NCI-H2227 treated with DMSO at 0.1 percent for 48 hours (cell line): ENCODE results near the gene CALCOCO1.
"Not testable (repeated sequence)": the region's sequence is repeated elsewhere in the genome, so short reads cannot be mapped to it uniquely, and the experiment has no call there.

Experiments
- DNase-seq: peaks from one replicate; lab custom pipeline; 2025; lab: John Stamatoyannopoulos, UW

Gene CALCOCO1, protein sequence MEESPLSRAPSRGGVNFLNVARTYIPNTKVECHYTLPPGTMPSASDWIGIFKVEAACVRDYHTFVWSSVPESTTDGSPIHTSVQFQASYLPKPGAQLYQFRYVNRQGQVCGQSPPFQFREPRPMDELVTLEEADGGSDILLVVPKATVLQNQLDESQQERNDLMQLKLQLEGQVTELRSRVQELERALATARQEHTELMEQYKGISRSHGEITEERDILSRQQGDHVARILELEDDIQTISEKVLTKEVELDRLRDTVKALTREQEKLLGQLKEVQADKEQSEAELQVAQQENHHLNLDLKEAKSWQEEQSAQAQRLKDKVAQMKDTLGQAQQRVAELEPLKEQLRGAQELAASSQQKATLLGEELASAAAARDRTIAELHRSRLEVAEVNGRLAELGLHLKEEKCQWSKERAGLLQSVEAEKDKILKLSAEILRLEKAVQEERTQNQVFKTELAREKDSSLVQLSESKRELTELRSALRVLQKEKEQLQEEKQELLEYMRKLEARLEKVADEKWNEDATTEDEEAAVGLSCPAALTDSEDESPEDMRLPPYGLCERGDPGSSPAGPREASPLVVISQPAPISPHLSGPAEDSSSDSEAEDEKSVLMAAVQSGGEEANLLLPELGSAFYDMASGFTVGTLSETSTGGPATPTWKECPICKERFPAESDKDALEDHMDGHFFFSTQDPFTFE

DNA sequence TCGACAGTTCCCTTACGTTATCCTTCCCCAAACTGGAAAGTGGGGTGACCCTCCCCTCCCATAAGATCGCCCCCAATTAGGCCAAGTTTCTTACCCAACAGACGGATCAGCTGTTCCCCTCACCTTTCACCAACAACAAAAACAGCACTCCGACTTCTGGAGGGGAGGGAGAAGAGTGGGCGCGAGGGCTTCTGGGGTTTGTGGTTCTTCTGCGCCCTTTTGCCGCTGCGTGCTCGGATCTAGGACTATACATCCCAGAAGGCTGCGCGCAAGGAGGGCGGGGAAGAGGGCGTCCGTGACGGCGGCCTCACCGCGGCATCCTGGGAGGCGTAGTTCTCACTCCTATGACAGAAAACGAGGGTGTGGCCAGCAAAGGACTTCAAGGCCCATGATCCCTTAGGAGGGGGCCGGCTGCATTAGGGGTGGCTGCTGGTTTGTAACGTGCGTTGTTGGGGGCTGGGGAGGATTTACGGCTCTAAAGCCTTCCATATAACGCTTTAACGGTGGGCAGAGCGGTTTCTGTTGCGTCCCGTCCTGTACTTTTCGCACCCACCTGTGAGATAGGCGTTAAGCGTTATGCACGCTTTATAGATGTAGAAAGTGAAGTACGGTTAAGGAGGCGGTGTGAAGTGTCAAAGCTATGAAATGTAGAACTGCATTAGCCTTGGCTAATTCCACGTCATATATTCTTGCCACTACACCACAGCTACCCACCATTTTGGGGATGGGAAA lies at the start of gene CALCOCO1:
Gene CALCOCO1, minus strand, starts transcription at position 143 of the 732 bp plus-strand sequence. CDS start 2,210 bp downstream, outside the sequence.
- peak; percentile 94 for DNase-seq

- no peak for DNase-seq
Measured at GRCh38 chr12:53776872-53777271, 49.6 kb upstream of the CALCOCO1 start.

GRCh38 chr12:53775478-53776145 lies 48.4 kb upstream of the CALCOCO1 start:
- no peak for DNase-seq

- no peak for DNase-seq
Measured at GRCh38 chr12:53770281-53770680, 43.0 kb upstream of the CALCOCO1 start.

DNA sequence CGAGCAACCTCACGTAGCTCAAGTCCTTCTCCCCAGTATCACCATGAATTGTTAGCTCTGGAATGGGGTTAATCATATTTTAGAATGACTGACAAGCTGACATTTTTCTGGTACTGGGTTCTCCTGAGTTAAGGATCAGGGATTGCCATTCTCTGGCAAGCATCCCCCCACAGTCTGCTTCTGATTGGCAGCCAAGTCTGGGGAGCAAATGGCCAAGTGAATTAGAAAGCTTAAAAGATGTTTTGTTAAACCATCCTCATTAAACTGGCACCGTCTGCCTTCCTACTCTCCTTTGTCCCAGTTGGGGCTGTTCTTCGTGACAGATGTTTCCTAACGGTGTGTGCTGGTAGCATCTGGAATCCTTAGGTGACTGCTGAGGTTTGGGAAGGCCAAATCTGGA lies 41.7 kb upstream of the CALCOCO1 start:
- no peak for DNase-seq

DNA sequence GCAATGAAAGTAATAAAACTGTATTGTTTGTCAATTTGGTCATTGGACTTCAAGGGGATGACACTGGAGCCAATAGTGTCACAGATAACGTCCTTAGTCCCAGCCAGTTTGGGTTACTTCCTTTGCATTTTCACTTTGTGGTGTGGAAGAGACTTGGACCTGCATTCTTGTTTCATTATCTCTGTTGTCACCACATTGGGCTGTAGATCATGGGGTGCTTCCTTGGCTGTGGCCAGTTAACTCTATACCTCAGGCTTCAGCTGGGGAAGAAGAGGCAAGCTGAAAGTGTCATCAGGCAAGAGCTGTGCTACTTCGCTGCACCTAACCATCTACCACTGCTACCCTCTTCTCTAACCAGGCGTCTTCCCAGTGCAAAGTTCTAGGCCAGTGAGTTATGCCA lies 39.6 kb upstream of the CALCOCO1 start:
- no peak for DNase-seq

DNA sequence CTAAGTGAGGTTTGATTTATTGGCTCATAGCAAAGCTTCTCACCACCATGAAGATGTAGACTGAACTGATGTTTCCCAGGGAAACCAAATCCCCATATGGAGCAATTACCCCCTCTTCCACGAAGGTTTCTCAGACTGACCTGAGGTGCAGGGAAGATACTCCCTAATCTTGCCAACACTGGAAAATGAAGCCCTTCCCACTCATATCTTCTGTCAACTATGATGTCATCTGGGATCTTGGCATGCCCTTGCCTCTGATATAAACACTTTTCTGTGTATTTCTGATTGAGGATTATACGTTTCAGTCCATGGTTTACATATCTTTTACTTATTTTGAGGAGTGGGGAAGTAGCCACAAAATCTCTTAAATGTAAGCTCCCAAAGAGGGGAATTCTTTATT lies 38.6 kb upstream of the CALCOCO1 start:
- DNase-seq: no peak

DNA sequence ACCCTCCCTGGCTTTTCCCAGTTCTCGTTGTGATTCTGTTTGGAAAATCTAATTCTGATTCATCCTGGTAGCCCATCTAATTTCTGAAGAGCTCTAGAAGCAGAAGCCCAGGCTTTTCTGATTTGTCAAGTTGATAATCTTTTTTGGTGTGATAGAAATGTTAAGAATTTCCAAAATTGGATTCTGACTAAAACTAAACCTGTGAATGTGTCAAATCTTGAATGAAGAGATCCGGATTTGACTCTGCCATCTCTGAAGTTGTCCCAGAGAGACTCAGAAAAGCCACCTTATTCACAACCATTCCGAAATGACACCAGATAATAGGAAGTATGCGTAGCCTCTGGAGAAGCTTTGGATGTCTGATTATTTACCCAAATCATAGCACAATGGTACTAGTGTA lies 37.4 kb upstream of the CALCOCO1 start:
- DNase-seq: no peak

- DNase-seq: not testable (repeated sequence)
Measured at GRCh38 chr12:53762793-53763192, 35.5 kb upstream of the CALCOCO1 start.

GRCh38 chr12:53761306-53761705 lies 34.1 kb upstream of the CALCOCO1 start:
- no peak for DNase-seq

- DNase-seq: no peak
Measured at GRCh38 chr12:53759261-53759660, 32.0 kb upstream of the CALCOCO1 start.

- no peak for DNase-seq
Measured at GRCh38 chr12:53758730-53759103, 31.5 kb upstream of the CALCOCO1 start.

DNA sequence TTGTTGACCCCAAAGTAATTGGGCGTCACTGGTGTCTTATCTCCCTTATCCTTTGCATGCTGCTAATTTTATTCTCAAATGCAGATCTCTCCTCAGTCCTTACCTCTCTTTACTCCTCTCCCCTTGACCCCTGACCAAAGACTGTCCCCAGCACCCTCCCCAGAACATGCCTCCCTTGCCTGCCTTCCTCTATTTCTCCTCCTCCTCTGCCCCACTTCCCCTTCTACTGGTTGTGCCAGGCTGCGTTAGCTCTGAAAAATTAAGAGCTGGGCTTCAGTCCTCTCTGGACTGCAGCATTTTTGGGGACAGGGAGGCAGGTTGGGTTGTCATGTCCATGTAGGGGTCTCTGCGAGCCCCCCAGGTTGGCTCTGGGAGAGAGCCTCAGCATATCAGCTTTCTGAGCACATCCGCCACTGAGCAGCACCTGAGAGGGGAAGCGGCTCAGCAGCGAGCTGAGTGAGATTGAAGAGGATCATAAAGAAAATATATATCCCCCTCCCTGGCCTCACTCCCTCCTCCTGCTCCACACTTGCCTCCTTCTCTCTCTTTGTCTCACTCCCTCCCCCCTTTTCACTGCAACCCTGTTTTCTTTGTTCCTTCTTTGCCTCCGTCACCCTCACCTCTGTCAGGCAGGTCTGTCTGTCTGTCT lies 31.0 kb upstream of the CALCOCO1 start:
- DNase-seq: no peak

GRCh38 chr12:53757101-53757770 lies 30.0 kb upstream of the CALCOCO1 start:
- peak; percentile 10 for DNase-seq

DNA sequence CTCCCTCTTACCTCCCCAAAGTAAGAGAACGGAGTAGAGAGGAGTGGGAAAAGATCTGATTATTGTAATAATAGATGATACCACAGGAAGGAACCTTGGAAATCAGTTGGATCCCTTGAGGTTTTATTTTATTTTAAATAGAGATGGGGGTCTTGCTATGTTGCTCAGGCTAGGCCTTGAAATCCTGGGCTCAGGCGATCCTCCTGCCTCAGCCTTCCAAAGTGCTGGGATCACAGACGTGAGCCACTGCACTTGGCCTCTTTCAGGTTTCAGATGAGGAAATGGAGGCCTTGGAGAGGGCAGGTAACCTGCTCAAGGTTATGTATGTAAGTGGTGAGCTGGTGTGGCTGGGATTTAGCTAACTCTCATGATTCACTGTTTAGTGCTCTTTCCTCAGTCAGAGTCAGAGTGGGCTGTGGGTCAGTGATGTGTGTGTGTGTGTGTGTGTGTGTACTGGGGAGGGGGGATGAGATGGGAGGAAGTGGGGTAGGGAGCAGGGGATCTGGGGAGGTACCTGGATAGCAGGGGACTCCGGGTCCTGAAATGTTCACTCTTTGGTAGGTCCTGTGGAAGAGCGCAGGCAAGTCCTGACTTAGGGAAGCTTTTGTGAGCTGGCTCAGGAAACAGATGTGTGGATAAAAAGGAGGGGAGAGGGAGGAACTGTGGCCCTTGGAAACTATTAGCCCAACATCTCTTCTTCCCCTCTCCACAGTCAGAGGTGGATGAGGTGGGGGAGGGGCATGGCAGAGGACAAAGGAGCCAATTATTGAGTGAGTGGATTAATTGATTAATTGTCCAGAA lies 29.2 kb upstream of the CALCOCO1 start:
- no peak for DNase-seq

GRCh38 chr12:53755893-53756292 lies 28.6 kb upstream of the CALCOCO1 start:
- DNase-seq: no peak

DNA sequence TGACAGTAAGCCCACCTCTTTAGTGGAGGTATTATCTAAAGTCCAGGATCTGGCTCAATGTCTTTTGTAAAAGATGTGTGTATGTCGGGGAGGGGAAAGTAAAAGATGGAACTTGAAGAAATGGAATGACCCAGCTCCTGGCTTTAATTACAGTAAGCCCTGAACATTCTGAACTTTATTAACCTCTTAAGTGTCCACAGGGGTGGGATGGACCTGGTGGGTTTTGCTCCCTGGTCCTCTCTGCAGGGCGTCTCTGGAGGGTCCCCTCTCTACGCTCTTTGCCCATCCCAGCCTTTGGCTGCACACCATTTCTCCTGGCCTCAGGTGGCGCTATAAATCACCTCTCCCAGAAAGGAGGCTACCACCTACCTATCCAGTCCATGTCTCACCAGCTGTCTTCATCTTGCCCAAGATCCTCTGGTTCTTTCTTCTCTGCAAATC lies 28.2 kb upstream of the CALCOCO1 start:
- no peak for DNase-seq

- no peak for DNase-seq
Measured at GRCh38 chr12:53754633-53755264, 27.5 kb upstream of the CALCOCO1 start.

DNA sequence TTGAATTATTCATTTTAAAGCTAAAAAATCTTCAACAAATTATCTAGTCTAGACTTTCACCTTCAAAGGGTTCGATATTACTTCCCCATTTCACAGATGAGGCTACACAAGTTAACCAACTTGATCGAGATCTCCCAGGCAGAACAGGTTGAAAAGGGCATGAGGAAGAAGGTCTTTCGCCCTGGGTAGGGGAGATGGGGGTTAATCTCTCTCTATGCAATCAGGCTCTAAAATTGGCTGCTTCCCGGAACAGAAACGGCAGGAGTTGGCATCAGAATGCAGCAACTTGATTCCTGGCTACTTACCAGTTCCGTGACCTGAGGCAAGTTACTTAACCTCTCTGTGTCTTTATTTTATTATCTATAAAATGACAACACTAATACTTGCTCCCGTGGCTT lies 26.9 kb upstream of the CALCOCO1 start:
- no peak for DNase-seq

- DNase-seq: no peak
Measured at GRCh38 chr12:53752621-53753020, 25.4 kb upstream of the CALCOCO1 start.
